Measurements from ENCODE around the gene LYL1.
"Not testable (repeated sequence)": the region's sequence is repeated elsewhere in the genome, so short reads cannot be mapped to it uniquely, and the experiment has no call there.

The LYL1 gene

DNA sequence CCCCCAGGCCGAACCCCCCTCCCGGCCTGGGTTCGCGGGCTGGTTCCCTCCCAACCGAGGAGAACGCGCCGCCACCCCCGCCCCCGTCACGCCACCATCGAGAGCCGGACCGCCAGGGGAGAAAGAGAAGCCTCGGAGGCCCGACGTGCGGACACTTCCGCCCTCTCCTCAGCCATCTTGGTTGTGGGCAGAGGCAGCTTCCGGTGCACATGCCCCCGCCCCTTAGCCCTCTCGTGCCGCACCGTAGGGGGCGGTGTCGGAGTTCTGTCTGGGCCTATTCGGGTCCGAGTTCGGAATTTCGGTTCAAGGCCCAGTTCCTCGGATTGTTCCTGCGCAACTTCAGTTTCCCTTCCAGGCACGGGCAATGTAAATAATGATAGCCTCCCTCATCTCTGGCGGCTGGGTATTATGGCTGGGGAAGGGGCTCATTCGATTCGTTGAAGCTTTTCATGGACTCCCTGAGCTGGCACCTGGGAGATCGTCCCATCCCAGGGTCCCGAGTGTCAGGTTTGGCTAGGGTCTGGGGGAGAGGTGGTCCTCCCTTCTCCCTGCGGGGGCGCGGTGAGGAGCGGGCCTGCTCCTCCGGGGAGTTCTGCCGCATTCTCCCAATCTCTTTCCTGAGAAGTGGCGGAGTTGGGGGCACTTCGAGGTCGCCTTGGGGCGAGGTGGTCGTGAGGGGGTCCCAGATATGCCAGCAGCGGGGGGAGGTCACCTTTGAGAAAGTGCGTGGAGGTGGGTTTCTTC lies 47.7 kb upstream of the LYL1 start, which contains the start of the genes IER2 and STX10:
IER2 (plus strand) TSS at position 225 of the 744 bp plus-strand sequence. CDS start 2,776 bp downstream, outside the sequence.
STX10 (minus strand) TSS at position 189 of the 744 bp plus-strand sequence. CDS start 202 bp downstream, outside the sequence.
- Histone ChIP-seq H3K4me3 (replicated peaks; ENCODE audit: insufficient read depth, low read length) (peak within 1 kb of the TSS; percentile 71), H3K27ac (replicated peaks) (peak within 1 kb of the TSS; percentile 89), H3K27me3 (ENCODE audit: insufficient read depth, poor library complexity, severe bottlenecking) (no peaks in the 10 kb centered on the region)
- TF ChIP-seq POLR2AphosphoS5 (IDR thresholded peaks at IDR 0.05; ENCODE audit: low read depth) (peak; percentile 22; the same call in 1 of the 2 replicates), SPI1 (IDR thresholded peaks at IDR 0.05; ENCODE audit: borderline replicate concordance, low read depth) (peak; percentile 66; the same call in 1 of the 2 replicates), GABPA (IDR thresholded peaks at IDR 0.05; ENCODE audit: low read depth) (peak; percentile 93), CTCF (IDR thresholded peaks at IDR 0.05; ENCODE audit: insufficient read depth, low read length) (peak; percentile 17)
- TF ChIP-seq, protein P1, sequence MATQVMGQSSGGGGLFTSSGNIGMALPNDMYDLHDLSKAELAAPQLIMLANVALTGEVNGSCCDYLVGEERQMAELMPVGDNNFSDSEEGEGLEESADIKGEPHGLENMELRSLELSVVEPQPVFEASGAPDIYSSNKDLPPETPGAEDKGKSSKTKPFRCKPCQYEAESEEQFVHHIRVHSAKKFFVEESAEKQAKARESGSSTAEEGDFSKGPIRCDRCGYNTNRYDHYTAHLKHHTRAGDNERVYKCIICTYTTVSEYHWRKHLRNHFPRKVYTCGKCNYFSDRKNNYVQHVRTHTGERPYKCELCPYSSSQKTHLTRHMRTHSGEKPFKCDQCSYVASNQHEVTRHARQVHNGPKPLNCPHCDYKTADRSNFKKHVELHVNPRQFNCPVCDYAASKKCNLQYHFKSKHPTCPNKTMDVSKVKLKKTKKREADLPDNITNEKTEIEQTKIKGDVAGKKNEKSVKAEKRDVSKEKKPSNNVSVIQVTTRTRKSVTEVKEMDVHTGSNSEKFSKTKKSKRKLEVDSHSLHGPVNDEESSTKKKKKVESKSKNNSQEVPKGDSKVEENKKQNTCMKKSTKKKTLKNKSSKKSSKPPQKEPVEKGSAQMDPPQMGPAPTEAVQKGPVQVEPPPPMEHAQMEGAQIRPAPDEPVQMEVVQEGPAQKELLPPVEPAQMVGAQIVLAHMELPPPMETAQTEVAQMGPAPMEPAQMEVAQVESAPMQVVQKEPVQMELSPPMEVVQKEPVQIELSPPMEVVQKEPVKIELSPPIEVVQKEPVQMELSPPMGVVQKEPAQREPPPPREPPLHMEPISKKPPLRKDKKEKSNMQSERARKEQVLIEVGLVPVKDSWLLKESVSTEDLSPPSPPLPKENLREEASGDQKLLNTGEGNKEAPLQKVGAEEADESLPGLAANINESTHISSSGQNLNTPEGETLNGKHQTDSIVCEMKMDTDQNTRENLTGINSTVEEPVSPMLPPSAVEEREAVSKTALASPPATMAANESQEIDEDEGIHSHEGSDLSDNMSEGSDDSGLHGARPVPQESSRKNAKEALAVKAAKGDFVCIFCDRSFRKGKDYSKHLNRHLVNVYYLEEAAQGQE (IDR thresholded peaks at IDR 0.05; ENCODE audit: insufficient replicate concordance, low read depth) = no peak
- peak; percentile 93 to 96 for DNase-seq (ENCODE audit: low read depth in 1 of 2, low spot score in 1 of 2)

GRCh38 chr19:13149628-13150186 lies 47.0 kb upstream of the LYL1 start:
- DNase-seq (ENCODE audit: low read depth in 1 of 2, low spot score in 1 of 2) = peak; percentile 61 to 63
- H3K27ac ChIP-seq (replicated peaks) = peak overlapping the region; percentile 89
- no peaks in the 10 kb centered on the region for H3K27me3 ChIP-seq (ENCODE audit: insufficient read depth, poor library complexity, severe bottlenecking)
- peak overlapping the region; percentile 71 for H3K4me3 ChIP-seq (replicated peaks; ENCODE audit: insufficient read depth, low read length)
- no peak for TF ChIP-seq CTCF (IDR thresholded peaks at IDR 0.05; ENCODE audit: insufficient read depth, low read length)
- no peak for TF ChIP-seq GABPA (IDR thresholded peaks at IDR 0.05; ENCODE audit: low read depth)
- TF ChIP-seq, protein P1 (IDR thresholded peaks at IDR 0.05; ENCODE audit: insufficient replicate concordance, low read depth) = no peak
- no peak for TF ChIP-seq SPI1 (IDR thresholded peaks at IDR 0.05; ENCODE audit: borderline replicate concordance, low read depth)
- no peak; the same call in 1 of the 2 replicates for TF ChIP-seq POLR2AphosphoS5 (IDR thresholded peaks at IDR 0.05; ENCODE audit: low read depth)

- H3K27ac ChIP-seq (replicated peaks) = peak overlapping the region; percentile 89
- peak in 1 of 2 experiments; percentile 63 for DNase-seq (ENCODE audit: low read depth in 1 of 2, low spot score in 1 of 2)
- not testable (repeated sequence) for H3K27me3 ChIP-seq (ENCODE audit: insufficient read depth, poor library complexity, severe bottlenecking)
- peak overlapping the region; percentile 71 for H3K4me3 ChIP-seq (replicated peaks; ENCODE audit: insufficient read depth, low read length)
These were observed 46.5 kb upstream of the LYL1 start for GRCh38 chr19:13149173-13149627.

All from HL-60 (cell line).